Endothelial cell of umbilical vein (primary cell): ENCODE data around the gene GCDH. TPM values are rescaled to one million over a fixed set of nuclear protein-coding genes. Genes with fewer than 3 reads are reported as not detected.

Experiments
- BruUV-seq: library from RNA; stranded (reverse); fragments of 400-500 nt; replicated peaks from 2 replicates; lab custom pipeline; 2021; lab: Mats Ljungman, UMichigan
- CTCF ChIA-PET: fragments of 300-600, 350-600 bp; sonication (Branson Sonifier 250); formaldehyde crosslinking; loops from one replicate; lab custom pipeline; 2021; ENCODE audit warnings: antibody characterized with exemption, inconsistent platforms; lab: Charles Lee
- POLR2A ChIA-PET: fragments of 300-600, 350-600 bp; sonication (Branson Sonifier 250); formaldehyde crosslinking; loops from one replicate; lab custom pipeline; 2021; ENCODE audit warnings: antibody characterized with exemption, inconsistent platforms; lab: Charles Lee
- DNase-seq: peaks from one replicate; pipeline ENCODE4 v3.0.0-alpha.2; 2011; ENCODE audit warnings: low read depth, low spot score
- FAIRE-seq: peaks from 2 replicates; lab custom pipeline; 2011; peaks lifted over from hg19 to GRCh38; lab: Jason Lieb, UNC
- H2AFZ ChIP-seq: 2 replicates; pipeline ENCODE4 v1.6.0; 2012; ENCODE audit warnings: low read depth, low read length, control low read depth, inconsistent platforms
- H3K27ac ChIP-seq: 2 replicates; pipeline ENCODE4 v1.5.1; 2011; ENCODE audit warnings: low read depth, mild to moderate bottlenecking, control low read depth, low read length, moderate library complexity; ENCODE audit not compliant: insufficient read depth
- H3K27me3 ChIP-seq, 2 experiments: 2 replicates each; pipeline versions ENCODE4 v1.6.0 to v1.6.1; 2011; ENCODE audit warnings: low read length in 2 of 2, mixed read lengths in 1 of 2; ENCODE audit not compliant: control insufficient read depth in 2 of 2, insufficient read depth in 2 of 2
- H3K36me3 ChIP-seq, 2 experiments: 2 replicates in 1 of 2; 3 replicates in 1 of 2; pipeline ENCODE4 v1.5.1; 2011; ENCODE audit warnings: low read length in 2 of 2, mild to moderate bottlenecking in 1 of 2, moderate library complexity in 1 of 2; ENCODE audit not compliant: control insufficient read depth in 2 of 2, insufficient read depth in 2 of 2; ENCODE audit errors: extremely low read depth in 1 of 2
- H3K4me1 ChIP-seq: 3 replicates; pipeline ENCODE4 v1.5.1; 2011; ENCODE audit warnings: mild to moderate bottlenecking, low read length; ENCODE audit not compliant: control insufficient read depth, insufficient read depth; ENCODE audit errors: extremely low read depth
- H3K4me2 ChIP-seq: 2 replicates; pipeline ENCODE4 v1.6.1; 2011; ENCODE audit warnings: low read length, control low read depth, mixed read lengths; ENCODE audit not compliant: insufficient read depth
- H3K4me3 ChIP-seq, 3 experiments: fragments of 200-600 bp in 1 of 3; sonication (generic), shearing (Covaris generic) in 1 of 3; replicated peaks in 1 of 3; 2 replicates each; pipeline ENCODE4 v1.5.1; 2011 to 2016; ENCODE audit warnings: control low read depth in 3 of 3, low read length in 3 of 3, mild to moderate bottlenecking in 2 of 3, inconsistent platforms in 1 of 3, low read depth in 1 of 3, moderate library complexity in 1 of 3; ENCODE audit not compliant: insufficient read depth in 1 of 3
- H3K79me2 ChIP-seq: 2 replicates; pipeline ENCODE4 v1.6.0; 2012; ENCODE audit warnings: low read length, inconsistent platforms; ENCODE audit not compliant: control insufficient read depth, insufficient read depth
- H3K9ac ChIP-seq: replicated peaks from 2 replicates; pipeline ENCODE3; 2011; ENCODE audit warnings: low read length, control low read depth; ENCODE audit not compliant: insufficient read depth; ENCODE audit errors: extremely low read depth
- H3K9me1 ChIP-seq: replicated peaks from 3 replicates; pipeline ENCODE4 v1.6.0; 2011; ENCODE audit warnings: mild to moderate bottlenecking, low read length; ENCODE audit not compliant: control insufficient read depth, insufficient read depth; ENCODE audit errors: extremely low read depth
- H3K9me3 ChIP-seq: replicated peaks from 2 replicates; pipeline ENCODE4 v1.5.1; 2012; ENCODE audit warnings: low read length, inconsistent platforms; ENCODE audit not compliant: control insufficient read depth, insufficient read depth
- H4K20me1 ChIP-seq: replicated peaks from 2 replicates; pipeline ENCODE3; 2011; ENCODE audit warnings: mild to moderate bottlenecking, low read length; ENCODE audit not compliant: control insufficient read depth, insufficient read depth; ENCODE audit errors: extremely low read depth
- CTCF ChIP-seq, 2 donors: IDR thresholded peaks; 1 replicate in 1 of 2; 2 replicates in 1 of 2; pipeline ENCODE4 v1.5.1; 2011; ENCODE audit warnings: low read length in 2 of 2, mild to moderate bottlenecking in 2 of 2, moderate library complexity in 2 of 2, control low read depth in 1 of 2, inconsistent platforms in 1 of 2, low read depth in 1 of 2; ENCODE audit not compliant: insufficient read depth in 1 of 2; ENCODE audit errors: extremely low read depth in 1 of 2
- EZH2 ChIP-seq: IDR thresholded peaks from 2 replicates; pipeline ENCODE4 v1.6.1; 2012; ENCODE audit warnings: borderline replicate concordance, low read depth, mild to moderate bottlenecking, moderate library complexity, low read length, inconsistent platforms; ENCODE audit not compliant: severe bottlenecking
- FOS ChIP-seq: IDR thresholded peaks from 2 replicates; pipeline ENCODE4 v1.6.1; 2011; ENCODE audit warnings: mild to moderate bottlenecking, low read length, moderate library complexity, borderline replicate concordance; ENCODE audit not compliant: insufficient read depth
- GATA2 ChIP-seq: IDR thresholded peaks from 2 replicates; pipeline ENCODE4 v1.7.0; 2011; ENCODE audit warnings: low read depth, mild to moderate bottlenecking, moderate library complexity, mixed read lengths, low read length; ENCODE audit not compliant: insufficient read length, insufficient read depth
- JUN ChIP-seq: IDR thresholded peaks from 2 replicates; pipeline ENCODE4 v1.6.1; 2011; ENCODE audit warnings: borderline replicate concordance, low read depth; ENCODE audit not compliant: insufficient read length, insufficient read depth
- MAX ChIP-seq: IDR thresholded peaks from 2 replicates; pipeline ENCODE4 v1.6.1; 2011; ENCODE audit not compliant: insufficient read depth, insufficient read length
- MYC ChIP-seq: IDR thresholded peaks from one replicate; pipeline ENCODE4 v1.6.1; 2011; ENCODE audit warnings: mild to moderate bottlenecking, low read depth, low read length
- POLR2A ChIP-seq: IDR thresholded peaks from 2 replicates; pipeline ENCODE4 v1.6.1; 2012; ENCODE audit warnings: low read depth, mild to moderate bottlenecking, control low read depth, low read length
- POLR2AphosphoS5 ChIP-seq: IDR thresholded peaks from 2 replicates; pipeline ENCODE4 v1.6.1; 2012; ENCODE audit warnings: low read depth, mild to moderate bottlenecking, control low read depth, low read length, moderate library complexity; ENCODE audit not compliant: insufficient read depth
- dilution Hi-C: fragments of 300-500 bp; cut with MboI; formaldehyde crosslinking; loops from one replicate; pipeline ENCODE4 v1.15.0; 2019; ENCODE audit warnings: low sequenced_read_pairs; ENCODE audit not compliant: extremely low pct_ligation_motif_present
- intact Hi-C: fragments of 100-400 bp; cut with micrococcal nuclease; formaldehyde crosslinking; loops from one replicate; pipeline ENCODE4 v1.10.0; 2022
- polyA plus RNA-seq, 4 experiments: library from polyadenylated mRNA; depleted of rRNA in 3 of 4; stranded (reverse) in 3 of 4; unstranded in 1 of 4; fragments of >200 nt; gene quantifications; 2 replicates each; pipeline versions ENCODE4 v1.2.1 to v1.2.3, GENCODE V29; 2011 to 2012; ENCODE audit warnings: missing spikeins in 1 of 4
- total RNA-seq: library from RNA; stranded (reverse); gene quantifications from 2 replicates; pipeline ENCODE4 v1.2.3, GENCODE V29; 2021

Gene GCDH
- total and polyA plus RNA-seq, 2 donors (not counting 3 experiments of a cell fraction or from before 2014, with no cell fraction given): 27.3 to 35.8 TPM

GRCh38 chr19:12921047-12921446 lies 30.1 kb downstream of the GCDH start:
- ChIA-PET POLR2A (interaction anchor here (0.7 kb wide), 1 partner anchor 49 kb away, joined by 5 read pairs; no protein-coding TSS in a partner anchor), CTCF (interaction anchor here (0.9 kb wide), 1 partner anchor 35 kb away, joined by 3 read pairs; no protein-coding TSS in a partner anchor)
- H3K36me3 ChIP-seq: peaks cover 13 to 23% of the 10 kb centered on the region in 2 experiments
- intact Hi-C loops: no loop called here
- H2AFZ ChIP-seq: no peak overlapping the region
- dilution Hi-C loops: no loop called here
- no peak overlapping the region for H3K4me3 ChIP-seq
- DNase-seq (no peak), FAIRE-seq (no peak)
- no peaks in the 10 kb centered on the region for H3K27me3 ChIP-seq
- H3K27ac ChIP-seq: no peak overlapping the region
- H3K9me1 ChIP-seq: no peaks in the 10 kb centered on the region
- H3K4me2 ChIP-seq: no peak overlapping the region
- H3K9me3 ChIP-seq: no peaks in the 10 kb centered on the region
- H3K79me2 ChIP-seq: no peaks in the 10 kb centered on the region
- BruUV-seq: no TSS peak
- no peak overlapping the region for H3K9ac ChIP-seq
- no peaks in the 10 kb centered on the region for H4K20me1 ChIP-seq
- TF ChIP-seq GATA2 (no peak), CTCF (IDR thresholded peaks at IDR 0.05; ENCODE audit: extremely low read depth in 1 of 2, insufficient read depth in 1 of 2, low read depth in 1 of 2, low read length in 2 of 2) (no peak)
- no peaks in the 10 kb centered on the region for H3K4me1 ChIP-seq

- Histone ChIP-seq H3K27me3 (no peaks in the 10 kb centered on the region), H3K4me1 (no peaks in the 10 kb centered on the region), H3K9me1 (no peaks in the 10 kb centered on the region), H4K20me1 (no peaks in the 10 kb centered on the region), H3K79me2 (no peaks in the 10 kb centered on the region), H3K27ac (no peak overlapping the region), H3K9ac (no peak overlapping the region), H3K4me2 (no peak overlapping the region), H2AFZ (no peak overlapping the region), H3K4me3 (no peak overlapping the region), H3K36me3 (peaks cover 16 to 33% of the 10 kb centered on the region in 2 experiments), H3K9me3 (no peaks in the 10 kb centered on the region)
- POLR2A ChIA-PET: no interaction called here
- no TSS peak for BruUV-seq
- intact Hi-C loops (no loop called here), dilution Hi-C loops (no loop called here)
- CTCF ChIA-PET: no interaction called here
- FAIRE-seq (no peak), DNase-seq (no peak)
- TF ChIP-seq MAX (no peak), CTCF (IDR thresholded peaks at IDR 0.05; ENCODE audit: extremely low read depth in 1 of 2, insufficient read depth in 1 of 2, low read depth in 1 of 2, low read length in 2 of 2) (no peak), GATA2 (no peak), EZH2 (no peak), JUN (no peak), POLR2A (no peak), POLR2AphosphoS5 (no peak), MYC (no peak), FOS (no peak)
Observed at GRCh38 chr19:12922959-12923358, 32.0 kb downstream of the GCDH start.
